Cortex of kidney (tissue), 1 donor: ENCODE results near the gene MYCBP2.
"Not testable (repeated sequence)": the region's sequence is repeated elsewhere in the genome, so short reads cannot be mapped to it uniquely, and the experiment has no call there.

ENCODE experiments used
- DNase-seq: peaks from one replicate; lab custom pipeline; 2025; lab: John Stamatoyannopoulos, UW

The MYCBP2 gene

GRCh38 chr13:77218274-77218673, 108.6 kb downstream of the MYCBP2 start:
- no peak for DNase-seq

GRCh38 chr13:77215543-77215942, 111.4 kb downstream of the MYCBP2 start:
- DNase-seq, result no peak

GRCh38 chr13:77213644-77214043, 113.2 kb downstream of the MYCBP2 start:
- no peak for DNase-seq

GRCh38 chr13:77207943-77208342, 119.0 kb downstream of the MYCBP2 start:
- DNase-seq, result no peak

- not testable (repeated sequence) for DNase-seq
Observed at GRCh38 chr13:77198995-77199394, 127.9 kb downstream of the MYCBP2 start.

- DNase-seq, result no peak
Observed at GRCh38 chr13:77196052-77196618, 130.8 kb downstream of the MYCBP2 start.

- DNase-seq, result no peak
Observed at GRCh38 chr13:77190349-77190958, 136.4 kb downstream of the MYCBP2 start.

GRCh38 chr13:77185721-77186120, 141.2 kb downstream of the MYCBP2 start:
- DNase-seq, result no peak

GRCh38 chr13:77184455-77184854, 142.4 kb downstream of the MYCBP2 start:
- DNase-seq, result no peak

GRCh38 chr13:77180011-77180410, 146.9 kb downstream of the MYCBP2 start:
- DNase-seq, result no peak

- no peak for DNase-seq
Observed at GRCh38 chr13:77177646-77178045, 149.2 kb downstream of the MYCBP2 start.

GRCh38 chr13:77176350-77176749, 150.5 kb downstream of the MYCBP2 start:
- no peak for DNase-seq

GRCh38 chr13:77172650-77173049, 154.2 kb downstream of the MYCBP2 start:
- no peak for DNase-seq

GRCh38 chr13:77171451-77171850, 155.4 kb downstream of the MYCBP2 start:
- DNase-seq, result no peak

GRCh38 chr13:77168237-77168636, 158.7 kb downstream of the MYCBP2 start:
- DNase-seq, result no peak

- no peak for DNase-seq
Observed at GRCh38 chr13:77150651-77151050, 176.2 kb downstream of the MYCBP2 start.

- DNase-seq, result no peak
Observed at GRCh38 chr13:77143431-77143830, 183.5 kb downstream of the MYCBP2 start.

GRCh38 chr13:77139306-77139705, 187.6 kb downstream of the MYCBP2 start:
- DNase-seq, result no peak

GRCh38 chr13:77138813-77139212, 188.1 kb downstream of the MYCBP2 start:
- no peak for DNase-seq

GRCh38 chr13:77136902-77137420, 189.9 kb downstream of the MYCBP2 start:
- DNase-seq, result no peak

GRCh38 chr13:77124423-77124822, 202.5 kb downstream of the MYCBP2 start:
- no peak for DNase-seq

- no peak for DNase-seq
Observed at GRCh38 chr13:77118134-77118533, 208.8 kb downstream of the MYCBP2 start.

GRCh38 chr13:77114271-77114670, 212.6 kb downstream of the MYCBP2 start:
- DNase-seq, result no peak

- no peak for DNase-seq
Observed at GRCh38 chr13:77113496-77113895, 213.4 kb downstream of the MYCBP2 start.
